ENCODE measurements around the gene TRAF2.

GRCh38 chr9:136926749-136927148, 40.4 kb downstream of the TRAF2 start:
- TF ChIP-seq CTCF (IDR thresholded peaks at IDR 0.05) (no peak), EP300 (IDR thresholded peaks at IDR 0.05) (no peak), POLR2A (IDR thresholded peaks at IDR 0.05) (no peak)
